WTC11 (cell line): Measurements from ENCODE around the gene KIF17. TPM values are rescaled to one million over a fixed set of nuclear protein-coding genes. Genes with fewer than 3 reads are reported as not detected.

ENCODE experiments used
- ATAC-seq: fragments of 200-7000 bp; cut with Tn5 transposase; 2 replicates; pipeline ENCODE4 v1.10.0; 2021; ENCODE audit warnings: mild to moderate bottlenecking, moderate library complexity
- CTCF ChIA-PET: fragments of 300-600 bp; sonication (Branson Sonifier 250); formaldehyde crosslinking; loops from one replicate; lab custom pipeline; 2021; ENCODE audit warnings: antibody characterized with exemption; lab: Charles Lee
- POLR2A ChIA-PET: fragments of 350-600 bp; sonication (Branson Sonifier 250); formaldehyde crosslinking; loops from one replicate; lab custom pipeline; 2021; ENCODE audit warnings: antibody characterized with exemption; lab: Charles Lee
- DNase-seq: peaks from one replicate; pipeline ENCODE4 v3.0.0; 2021; ENCODE audit warnings: low spot score
- H3K27ac Mint-ChIP-seq: 2 replicates; pipeline ENCODE4 v1.8.0; 2021; ENCODE audit warnings: mixed read lengths
- H3K27me3 Mint-ChIP-seq: 2 replicates; pipeline ENCODE4 v1.8.0; 2021; ENCODE audit warnings: low read depth, mild to moderate bottlenecking, moderate library complexity, mixed read lengths
- H3K36me3 Mint-ChIP-seq: 2 replicates; pipeline ENCODE4 v1.8.0; 2021; ENCODE audit warnings: mixed read lengths
- H3K4me1 Mint-ChIP-seq: 2 replicates; pipeline ENCODE4 v1.8.0; 2022; ENCODE audit warnings: mixed read lengths
- H3K4me3 Mint-ChIP-seq: 2 replicates; pipeline ENCODE4 v1.8.0; 2021; ENCODE audit warnings: mild to moderate bottlenecking, moderate library complexity, mixed read lengths
- H3K9me3 Mint-ChIP-seq: 2 replicates; pipeline ENCODE4 v1.8.0; 2021; ENCODE audit warnings: mixed read lengths
- ATF1 ChIP-seq: sonication (generic); formaldehyde crosslinking; IDR thresholded peaks from 2 replicates; pipeline ENCODE4 v1.8.1; 2023; ENCODE audit warnings: mild to moderate bottlenecking, moderate library complexity, missing genetic modification reagents
- ATF2 ChIP-seq: sonication (generic); formaldehyde crosslinking; IDR thresholded peaks from 2 replicates; pipeline ENCODE4 v1.8.1; 2022; ENCODE audit warnings: low read depth, missing genetic modification reagents, borderline replicate concordance
- CREB1 ChIP-seq: sonication (generic); formaldehyde crosslinking; IDR thresholded peaks from 2 replicates; pipeline ENCODE4 v1.8.0; 2023; ENCODE audit warnings: mild to moderate bottlenecking, missing genetic modification reagents
- CREM ChIP-seq: sonication (generic); formaldehyde crosslinking; IDR thresholded peaks from 2 replicates; pipeline ENCODE4 v1.8.1; 2022; ENCODE audit warnings: mild to moderate bottlenecking, missing genetic modification reagents, moderate library complexity
- E2F4 ChIP-seq: sonication (generic); formaldehyde crosslinking; IDR thresholded peaks from 2 replicates; pipeline ENCODE4 v1.8.1; 2022; ENCODE audit warnings: low read depth, mild to moderate bottlenecking, moderate library complexity, missing genetic modification reagents, borderline replicate concordance
- ELF4 ChIP-seq: sonication (generic); formaldehyde crosslinking; IDR thresholded peaks from 2 replicates; pipeline ENCODE4 v1.8.1; 2022; ENCODE audit warnings: low read depth, mild to moderate bottlenecking, moderate library complexity, missing genetic modification reagents
- ERG ChIP-seq: fragments of 250-450 bp; sonication (Bioruptor Pico); IDR thresholded peaks from 2 replicates; pipeline ENCODE4 v1.8.0; 2021; ENCODE audit warnings: mild to moderate bottlenecking
- ETV6 ChIP-seq: sonication (generic); formaldehyde crosslinking; IDR thresholded peaks from 2 replicates; pipeline ENCODE4 v1.8.1; 2022; ENCODE audit warnings: mild to moderate bottlenecking, missing genetic modification reagents
- IRF1 ChIP-seq: sonication (generic); formaldehyde crosslinking; IDR thresholded peaks from 2 replicates; pipeline ENCODE4 v1.8.0; 2023; ENCODE audit warnings: missing genetic modification reagents
- NFE2L1 ChIP-seq: sonication (generic); formaldehyde crosslinking; IDR thresholded peaks from 2 replicates; pipeline ENCODE4 v1.8.1; 2023; ENCODE audit warnings: missing genetic modification reagents
- NR2C2 ChIP-seq: sonication (generic); formaldehyde crosslinking; IDR thresholded peaks from 2 replicates; pipeline ENCODE4 v1.8.0; 2022; ENCODE audit warnings: mild to moderate bottlenecking, missing genetic modification reagents
- PRRX2 ChIP-seq: fragments of 250-450 bp; sonication (Bioruptor Pico); IDR thresholded peaks from 2 replicates; pipeline ENCODE4 v1.8.0; 2021; ENCODE audit warnings: mild to moderate bottlenecking
- RELA ChIP-seq: sonication (generic); formaldehyde crosslinking; IDR thresholded peaks from 2 replicates; pipeline ENCODE4 v1.8.1; 2022; ENCODE audit warnings: missing genetic modification reagents, mild to moderate bottlenecking, borderline replicate concordance
- SMAD3 ChIP-seq: sonication (generic); formaldehyde crosslinking; IDR thresholded peaks from 2 replicates; pipeline ENCODE4 v1.8.0; 2022; ENCODE audit warnings: missing genetic modification reagents, mild to moderate bottlenecking, borderline replicate concordance
- SMAD4 ChIP-seq: sonication (generic); formaldehyde crosslinking; IDR thresholded peaks from 2 replicates; pipeline ENCODE4 v1.8.0; 2022; ENCODE audit warnings: mild to moderate bottlenecking, missing genetic modification reagents
- SP1 ChIP-seq: sonication (generic); formaldehyde crosslinking; conservative IDR thresholded peaks from 2 replicates; pipeline ENCODE4 v1.8.1; 2022; ENCODE audit warnings: missing genetic modification reagents
- STAT6 ChIP-seq: sonication (generic); formaldehyde crosslinking; conservative IDR thresholded peaks from 2 replicates; pipeline ENCODE4 v1.8.1; 2023; ENCODE audit warnings: mild to moderate bottlenecking, low read depth, missing genetic modification reagents, moderate library complexity
- TEAD4 ChIP-seq: sonication (generic); formaldehyde crosslinking; IDR thresholded peaks from 2 replicates; pipeline ENCODE4 v1.8.0; 2022; ENCODE audit warnings: mild to moderate bottlenecking, missing genetic modification reagents
- USF1 ChIP-seq: sonication (generic); formaldehyde crosslinking; IDR thresholded peaks from 2 replicates; pipeline ENCODE4 v1.8.0; 2022; ENCODE audit warnings: mild to moderate bottlenecking, missing genetic modification reagents
- ZBTB21 ChIP-seq: sonication (generic); formaldehyde crosslinking; IDR thresholded peaks from 2 replicates; pipeline ENCODE4 v1.8.1; 2023; ENCODE audit warnings: mild to moderate bottlenecking, missing genetic modification reagents, borderline replicate concordance
- ZBTB43 ChIP-seq: sonication (generic); formaldehyde crosslinking; IDR thresholded peaks from 2 replicates; pipeline ENCODE4 v1.8.1; 2023; ENCODE audit warnings: mild to moderate bottlenecking, missing genetic modification reagents
- ZNF416 ChIP-seq: fragments of 250-450 bp; sonication (Bioruptor Pico); IDR thresholded peaks from 2 replicates; pipeline ENCODE4 v1.9.0; 2021; ENCODE audit warnings: mild to moderate bottlenecking, inconsistent platforms
- total RNA-seq: library from RNA; stranded (reverse); gene quantifications from 3 replicates; pipeline ENCODE4 v1.2.3, GENCODE V29; 2021

Gene KIF17
- total RNA-seq, 1 experiment from 2014 or later = 8.1 TPM

GRCh38 chr1:20684050-20684620, 33.7 kb downstream of the KIF17 start:
- Mint-ChIP-seq H3K27me3 (no peaks in the 10 kb centered on the region), H3K27ac (no peak overlapping the region), H3K4me3 (no peak overlapping the region), H3K4me1 (no peaks in the 10 kb centered on the region), H3K9me3 (no peaks in the 10 kb centered on the region), H3K36me3 (peaks cover 8% of the 10 kb centered on the region)
- ChIA-PET CTCF (interaction anchor here (1.2 to 1.6 kb wide), 4 partner anchors 10 to 109 kb away, joined by 3 to 9 read pairs (median 4); partner anchors contain the start of gene DDOST), POLR2A (no interaction called here)
- ATAC-seq = no peak
- TF ChIP-seq PRRX2 (CRISPR knock-in tag) (no peak), ELF4 (CRISPR knock-in tag) (no peak), ATF2 (CRISPR knock-in tag) (no peak), SP1 (CRISPR knock-in tag) (no peak)
- TF ChIP-seq, all 79 proteins: peak for 0
- DNase-seq = no peak

- POLR2A ChIA-PET = no interaction called here
- no peak overlapping the region for H3K27ac Mint-ChIP-seq
- no peaks in the 10 kb centered on the region for H3K4me1 Mint-ChIP-seq
- H3K9me3 Mint-ChIP-seq = no peaks in the 10 kb centered on the region
- no peaks in the 10 kb centered on the region for H3K27me3 Mint-ChIP-seq
- DNase-seq (no peak), ATAC-seq (no peak)
- no peak overlapping the region for H3K4me3 Mint-ChIP-seq
- peaks cover 8% of the 10 kb centered on the region for H3K36me3 Mint-ChIP-seq
- CTCF ChIA-PET = interaction anchor here (0.9 to 1.6 kb wide), 4 partner anchors 10 to 23 kb away, joined by 3 read pairs; partner anchors contain the start of gene DDOST
- TF ChIP-seq TEAD4 (CRISPR knock-in tag) (no peak), CREM (no peak), IRF1 (CRISPR knock-in tag) (no peak), ZBTB21 (CRISPR knock-in tag) (no peak), ATF1 (CRISPR knock-in tag) (no peak), SMAD4 (CRISPR knock-in tag) (no peak), CREB1 (no peak), NR2C2 (CRISPR knock-in tag) (no peak), USF1 (CRISPR knock-in tag) (no peak), RELA (CRISPR knock-in tag) (no peak), E2F4 (CRISPR knock-in tag) (no peak), ZBTB43 (CRISPR knock-in tag) (no peak), ERG (CRISPR knock-in tag) (no peak), NFE2L1 (CRISPR knock-in tag) (no peak), ZNF416 (no peak), ETV6 (CRISPR knock-in tag) (no peak), SMAD3 (CRISPR knock-in tag) (no peak), STAT6 (CRISPR knock-in tag) (no peak)
Observed at GRCh38 chr1:20683614-20684013, 34.2 kb downstream of the KIF17 start.
